Measurements from ENCODE around the gene LRRK1.

The LRRK1 gene

DNA sequence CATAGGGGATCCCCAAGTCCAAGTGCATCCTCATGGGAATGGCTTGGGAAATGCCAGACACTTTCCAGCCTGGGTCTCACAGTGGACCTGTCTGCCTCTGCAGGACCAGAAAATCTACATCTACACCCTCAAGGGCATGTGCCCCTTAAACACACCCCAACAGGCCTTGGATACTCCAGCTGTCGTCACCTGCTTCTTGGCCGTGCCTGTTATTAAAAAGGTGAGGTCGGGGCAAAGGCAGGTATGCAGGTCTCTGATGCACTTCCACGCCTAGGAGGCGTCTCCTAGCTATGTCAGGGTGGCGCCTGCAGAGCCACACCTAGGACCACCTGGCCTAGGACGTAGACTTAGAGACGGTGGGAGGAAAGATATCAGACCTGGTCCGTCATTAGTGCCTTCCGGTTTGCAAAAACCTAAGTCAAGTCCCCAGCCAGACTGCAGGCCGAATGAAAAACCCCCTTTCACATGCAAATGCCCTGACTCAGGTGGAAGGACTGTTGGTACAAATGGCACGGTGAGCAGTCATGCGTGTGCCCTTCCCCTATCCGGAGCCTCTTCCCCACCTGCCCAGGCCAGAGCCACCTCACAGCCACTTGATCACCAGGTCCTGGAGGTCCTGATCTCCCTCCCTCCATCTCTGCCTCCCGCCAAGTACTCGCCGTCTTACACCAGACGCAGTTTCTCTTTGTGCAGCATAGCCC is 143.5 kb downstream of the LRRK1 start:
- no peak for TF ChIP-seq CTCF (conservative IDR thresholded peaks at IDR 0.05; ENCODE audit: low read depth, low read length)
- DNase-seq (ENCODE audit: low read depth) = no peak

DNA sequence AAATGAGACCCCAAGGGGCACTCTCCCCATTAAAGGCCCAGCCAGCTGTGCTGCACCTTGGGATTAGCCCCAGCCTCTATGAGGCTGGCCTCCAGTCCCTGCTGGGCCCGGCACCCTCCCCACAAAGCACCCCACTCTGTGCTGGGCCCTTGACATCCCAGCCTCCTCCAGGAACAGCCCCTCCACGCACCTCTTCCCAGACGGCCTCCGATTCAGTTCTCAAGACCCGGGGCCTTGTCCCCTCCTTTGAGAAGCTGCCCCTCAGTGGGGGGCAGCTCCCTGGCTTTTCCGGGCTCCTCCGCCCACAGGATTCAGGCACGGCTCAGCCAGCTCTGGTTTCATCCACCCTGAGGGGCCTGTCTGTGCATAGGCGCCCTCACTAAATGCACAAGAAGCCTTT is 144.1 kb downstream of the LRRK1 start:
- H3K4me3 ChIP-seq (ENCODE audit: low read depth, low read length) = no peak overlapping the region
- no peak for DNase-seq (ENCODE audit: low read depth)
- no peak for TF ChIP-seq CTCF (conservative IDR thresholded peaks at IDR 0.05; ENCODE audit: low read depth, low read length)

More for the DNA sequence above, 143.5 kb downstream of the LRRK1 start:
- no peak overlapping the region for H3K4me3 ChIP-seq (ENCODE audit: low read depth, low read length)

- no peak for TF ChIP-seq CTCF (conservative IDR thresholded peaks at IDR 0.05; ENCODE audit: low read depth, low read length)
- no peak overlapping the region for H3K4me3 ChIP-seq (ENCODE audit: low read depth, low read length)
- DNase-seq (ENCODE audit: low read depth) = peak; percentile 60
These were observed 145.0 kb downstream of the LRRK1 start for GRCh38 chr15:101063891-101064794.

- no peak for DNase-seq (ENCODE audit: low read depth)
- TF ChIP-seq CTCF (conservative IDR thresholded peaks at IDR 0.05; ENCODE audit: low read depth, low read length) = no peak
- no peak overlapping the region for H3K4me3 ChIP-seq (ENCODE audit: low read depth, low read length)
These were observed 145.8 kb downstream of the LRRK1 start for GRCh38 chr15:101064795-101065569.

DNA sequence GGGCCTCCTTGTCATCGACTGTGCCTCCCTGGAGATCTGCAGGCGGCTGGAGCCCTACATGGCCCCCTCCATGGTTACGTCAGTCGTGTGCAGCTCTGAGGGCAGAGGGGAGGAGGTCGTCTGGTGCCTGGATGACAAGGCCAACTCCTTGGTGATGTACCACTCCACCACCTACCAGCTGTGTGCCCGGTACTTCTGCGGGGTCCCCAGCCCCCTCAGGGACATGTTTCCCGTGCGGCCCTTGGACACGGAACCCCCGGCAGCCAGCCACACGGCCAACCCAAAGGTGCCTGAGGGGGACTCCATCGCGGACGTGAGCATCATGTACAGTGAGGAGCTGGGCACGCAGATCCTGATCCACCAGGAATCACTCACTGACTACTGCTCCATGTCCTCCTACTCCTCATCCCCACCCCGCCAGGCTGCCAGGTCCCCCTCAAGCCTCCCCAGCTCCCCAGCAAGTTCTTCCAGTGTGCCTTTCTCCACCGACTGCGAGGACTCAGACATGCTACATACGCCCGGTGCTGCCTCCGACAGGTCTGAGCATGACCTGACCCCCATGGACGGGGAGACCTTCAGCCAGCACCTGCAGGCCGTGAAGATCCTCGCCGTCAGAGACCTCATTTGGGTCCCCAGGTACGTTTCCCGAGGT is 146.5 kb downstream of the LRRK1 start:
- DNase-seq (ENCODE audit: low read depth) = no peak
- no peak for TF ChIP-seq CTCF (conservative IDR thresholded peaks at IDR 0.05; ENCODE audit: low read depth, low read length)
- H3K4me3 ChIP-seq (ENCODE audit: low read depth, low read length) = no peak overlapping the region
